ENCODE measurements around the gene RPL13A. TPM values are rescaled to one million over a fixed set of nuclear protein-coding genes. Genes with fewer than 3 reads are reported as not detected.

Gene RPL13A
- total RNA-seq, 2 experiments from 2014 or later, result 3,861 to 3,967 TPM

GRCh38 chr19:49492573-49493405 is 5.4 kb downstream of the RPL13A start:
- H3K9me3 Mint-ChIP-seq (ENCODE audit: low read depth), result no peaks in the 10 kb centered on the region
- DNase-seq (no peak), ATAC-seq (no peak)
- peak overlapping the region; percentile 7 for H3K4me3 Mint-ChIP-seq
- POLR2A ChIA-PET, result interaction anchor here (0.6 to 1.3 kb wide), 4 partner anchors 16 to 513 kb away, joined by 4 to 6 read pairs (median 4); no protein-coding TSS in a partner anchor
- H3K27me3 Mint-ChIP-seq, result no peaks in the 10 kb centered on the region
- peaks cover 66% of the 10 kb centered on the region for H3K36me3 Mint-ChIP-seq (ENCODE audit: low read depth)
- CTCF ChIA-PET, result interaction anchor here (0.8 to 1.6 kb wide), 3 partner anchors 19 to 184 kb away, joined by 3 to 6 read pairs (median 3); partner anchors contain the start of gene FLT3LG
- H3K4me1 Mint-ChIP-seq, result peaks cover 31% of the 10 kb centered on the region
- intact Hi-C loops (cut with DNase I, micrococcal nuclease), result no loop called here
- peak overlapping the region; percentile 73 for H3K27ac Mint-ChIP-seq

- H3K27me3 Mint-ChIP-seq, result no peaks in the 10 kb centered on the region
- DNase-seq (no peak), ATAC-seq (no peak)
- H3K4me1 Mint-ChIP-seq, result peaks cover 44% of the 10 kb centered on the region
- CTCF ChIA-PET, result interaction anchor here (1.0 to 1.5 kb wide), 5 partner anchors 9 to 380 kb away, joined by 3 to 4 read pairs (median 3); partner anchors contain the start of gene PIH1D1
- H3K36me3 Mint-ChIP-seq (ENCODE audit: low read depth), result peaks cover 56% of the 10 kb centered on the region
- intact Hi-C loops (cut with DNase I, micrococcal nuclease), result loop anchor here (1.0 to 5.0 kb wide), 22 partner anchors 9 to 529 kb away; partner anchors contain the start of genes ALDH16A1 (in 2 of the 2), FUZ (in 2 of the 2), RPL13A (in 2 of the 2) and AKT1S1 (in 1 of the 2)
- POLR2A ChIA-PET, result interaction anchor here (0.9 to 2.0 kb wide), 9 partner anchors 9 to 180 kb away, joined by 3 to 12 read pairs (median 6); partner anchors contain the start of genes PIH1D1, PRMT1, RPL13A and RRAS
- H3K9me3 Mint-ChIP-seq (ENCODE audit: low read depth), result no peaks in the 10 kb centered on the region
- H3K4me3 Mint-ChIP-seq, result peak overlapping the region; percentile 93
- H3K27ac Mint-ChIP-seq, result peak overlapping the region; percentile 98
Observed at GRCh38 chr19:49496574-49497008, 9.2 kb downstream of the RPL13A start.

- H3K4me3 Mint-ChIP-seq, result peak overlapping the region; percentile 93
Observed at GRCh38 chr19:49497047-49497788, 9.8 kb downstream of the RPL13A start.

DNA sequence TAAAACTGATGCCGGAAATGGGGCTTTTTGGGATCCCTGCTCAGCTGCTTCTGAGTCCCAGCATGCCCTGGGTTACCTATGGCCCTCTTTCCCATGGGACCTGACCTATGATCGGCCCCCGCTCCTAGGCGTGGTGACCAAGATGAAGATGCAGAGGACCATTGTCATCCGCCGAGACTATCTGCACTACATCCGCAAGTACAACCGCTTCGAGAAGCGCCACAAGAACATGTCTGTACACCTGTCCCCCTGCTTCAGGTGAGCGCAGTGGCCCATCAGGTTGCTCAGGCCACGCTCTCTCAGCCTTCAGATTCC is 10.3 kb downstream of the RPL13A start:
- CTCF ChIA-PET, result interaction anchor here (1.5 kb wide), 1 partner anchor 49 kb away, joined by 6 read pairs; no protein-coding TSS in a partner anchor
- Mint-ChIP-seq H3K27ac (peak overlapping the region; percentile 98), H3K4me1 (peaks cover 47% of the 10 kb centered on the region), H3K4me3 (peak overlapping the region; percentile 93), H3K27me3 (no peaks in the 10 kb centered on the region), H3K9me3 (ENCODE audit: low read depth) (no peaks in the 10 kb centered on the region), H3K36me3 (ENCODE audit: low read depth) (peaks cover 46% of the 10 kb centered on the region)
- POLR2A ChIA-PET, result no interaction called here
- DNase-seq (peak; percentile 32), ATAC-seq (no peak)
- intact Hi-C loops (cut with DNase I, micrococcal nuclease), result loop anchor here (2.0 to 5.0 kb wide), 8 partner anchors 45 to 369 kb away; partner anchors contain the start of genes FUZ (in 2 of the 2), ALDH16A1 (in 1 of the 2), PNKP (in 1 of the 2) and PRMT1 (in 1 of the 2)

More at GRCh38 chr19:49497047-49497788, 9.8 kb downstream of the RPL13A start:
- DNase-seq (peak; percentile 86), ATAC-seq (peak; percentile 5)
- Mint-ChIP-seq H3K4me1 (peaks cover 47% of the 10 kb centered on the region), H3K9me3 (ENCODE audit: low read depth) (no peaks in the 10 kb centered on the region), H3K27me3 (no peaks in the 10 kb centered on the region), H3K27ac (peak overlapping the region; percentile 98), H3K36me3 (ENCODE audit: low read depth) (peaks cover 51% of the 10 kb centered on the region)
- intact Hi-C loops (cut with DNase I, micrococcal nuclease), result loop anchor here (2.0 to 5.0 kb wide), 8 partner anchors 44 to 370 kb away; partner anchors contain the start of genes FUZ (in 2 of the 2), ALDH16A1 (in 1 of the 2), PNKP (in 1 of the 2) and PRMT1 (in 1 of the 2)
- CTCF ChIA-PET, result interaction anchor here (1.5 kb wide), 2 partner anchors 50 to 379 kb away, joined by 3 to 6 read pairs; no protein-coding TSS in a partner anchor
- POLR2A ChIA-PET, result interaction anchor here (0.9 to 2.0 kb wide), 4 partner anchors 37 to 143 kb away, joined by 3 to 12 read pairs (median 7); partner anchors contain the start of genes PIH1D1 and RRAS

DNA sequence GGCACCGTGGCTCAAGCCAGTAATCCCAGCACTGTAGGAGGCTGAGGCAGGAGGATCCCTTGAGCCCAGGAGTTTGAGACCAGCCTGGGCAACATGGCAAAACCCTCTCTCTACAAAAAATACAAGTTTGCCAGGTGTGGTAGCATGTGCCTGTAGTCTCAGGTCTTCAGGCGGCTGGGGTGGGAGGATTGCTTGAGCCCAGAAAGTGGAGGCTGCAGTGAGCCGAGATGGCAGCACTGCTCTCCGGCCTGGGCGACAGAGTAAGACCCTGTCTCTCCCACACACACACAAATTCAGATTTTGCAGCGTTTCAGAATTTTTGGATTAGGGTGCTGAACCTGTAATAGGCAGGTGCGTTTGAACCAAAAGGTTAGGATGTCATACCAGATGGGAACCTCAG is 11.1 kb downstream of the RPL13A start:
- Mint-ChIP-seq H3K36me3 (ENCODE audit: low read depth) (peaks cover 42% of the 10 kb centered on the region), H3K9me3 (ENCODE audit: low read depth) (no peaks in the 10 kb centered on the region), H3K4me1 (peaks cover 48% of the 10 kb centered on the region), H3K4me3 (peak overlapping the region; percentile 93), H3K27ac (peak overlapping the region; percentile 98), H3K27me3 (no peaks in the 10 kb centered on the region)
- ChIA-PET CTCF (interaction anchor here (1.3 to 1.5 kb wide), 3 partner anchors 23 to 56 kb away, joined by 3 to 6 read pairs (median 3); no protein-coding TSS in a partner anchor), POLR2A (no interaction called here)
- intact Hi-C loops (cut with DNase I, micrococcal nuclease), result loop anchor here in 1 of 2 experiments (5.0 kb wide), 1 partner anchor 314 kb away; the partner anchor contains the start of gene FUZ
- ATAC-seq (no peak), DNase-seq (no peak)

- H3K4me3 Mint-ChIP-seq, result peak overlapping the region; percentile 93
- ChIA-PET CTCF (interaction anchor here (0.6 to 1.5 kb wide), 6 partner anchors 9 to 193 kb away, joined by 3 to 5 read pairs (median 3); partner anchors contain the start of gene RCN3), POLR2A (interaction anchor here (0.6 to 1.0 kb wide), 4 partner anchors 28 to 370 kb away, joined by 3 to 4 read pairs (median 4); partner anchors contain the start of gene RCN3)
- H3K9me3 Mint-ChIP-seq (ENCODE audit: low read depth), result no peaks in the 10 kb centered on the region
- peaks cover 42% of the 10 kb centered on the region for H3K36me3 Mint-ChIP-seq (ENCODE audit: low read depth)
- ATAC-seq (no peak), DNase-seq (peak; percentile 53)
- intact Hi-C loops (cut with DNase I, micrococcal nuclease), result loop anchor here in 1 of 2 experiments (1.0 to 5.0 kb wide), 2 partner anchors 92 to 313 kb away; partner anchors contain the start of genes FUZ and PRR12
- H3K4me1 Mint-ChIP-seq, result peaks cover 48% of the 10 kb centered on the region
- peak overlapping the region; percentile 98 for H3K27ac Mint-ChIP-seq
- no peaks in the 10 kb centered on the region for H3K27me3 Mint-ChIP-seq
Observed at GRCh38 chr19:49499030-49499670, 11.7 kb downstream of the RPL13A start.

DNA sequence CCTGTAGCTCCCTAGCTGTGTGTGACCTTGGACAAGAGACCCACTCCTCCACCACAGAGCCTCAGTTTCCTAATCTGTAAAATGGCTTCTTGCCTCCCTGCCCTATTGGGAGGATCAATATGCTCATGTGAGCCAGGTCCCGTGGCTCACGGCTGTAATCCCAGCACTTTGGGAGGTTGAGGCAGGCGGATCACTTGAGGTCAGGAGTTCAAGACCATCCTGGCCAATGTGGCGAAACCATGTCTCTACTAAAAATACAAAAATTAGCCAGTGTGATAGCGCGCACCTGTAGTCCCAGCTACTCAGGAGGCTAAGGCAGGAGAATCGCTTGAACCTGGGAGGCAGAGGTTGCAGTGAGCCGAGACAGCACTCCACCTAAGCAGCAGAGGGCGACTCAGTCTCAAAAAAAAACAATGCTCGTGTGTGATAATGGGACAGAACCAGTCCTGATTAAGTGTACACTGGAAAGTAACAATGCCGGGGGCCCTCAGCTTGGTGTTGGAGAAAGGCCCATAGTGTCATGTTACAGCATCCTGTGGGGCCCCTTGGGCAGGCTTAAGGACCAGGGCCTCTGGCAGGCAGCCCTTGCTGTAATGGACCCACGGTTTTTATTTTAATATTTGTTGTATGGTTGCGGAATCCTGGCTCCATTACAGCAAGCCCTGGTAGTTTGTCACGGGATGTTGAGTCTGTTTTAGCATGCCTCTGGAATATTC is 15.6 kb downstream of the RPL13A start:
- POLR2A ChIA-PET, result interaction anchor here (0.6 to 1.7 kb wide), 4 partner anchors 41 to 447 kb away, joined by 3 to 8 read pairs (median 4); partner anchors contain the start of gene PRMT1
- Mint-ChIP-seq H3K36me3 (ENCODE audit: low read depth) (peaks cover 25% of the 10 kb centered on the region), H3K27me3 (no peaks in the 10 kb centered on the region), H3K27ac (no peak overlapping the region), H3K4me3 (no peak overlapping the region), H3K9me3 (ENCODE audit: low read depth) (no peaks in the 10 kb centered on the region), H3K4me1 (peaks cover 44% of the 10 kb centered on the region)
- CTCF ChIA-PET, result interaction anchor here (0.7 to 7.3 kb wide), 17 partner anchors 15 to 341 kb away, joined by 3 to 63 read pairs (median 5); partner anchors contain the start of gene ALDH16A1
- DNase-seq (peak; percentile 65), ATAC-seq (peak; percentile 28)
- intact Hi-C loops (cut with DNase I, micrococcal nuclease), result loop anchor here in 1 of 2 experiments (1.0 kb wide), 1 partner anchor 177 kb away; no protein-coding TSS in a partner anchor

DNA sequence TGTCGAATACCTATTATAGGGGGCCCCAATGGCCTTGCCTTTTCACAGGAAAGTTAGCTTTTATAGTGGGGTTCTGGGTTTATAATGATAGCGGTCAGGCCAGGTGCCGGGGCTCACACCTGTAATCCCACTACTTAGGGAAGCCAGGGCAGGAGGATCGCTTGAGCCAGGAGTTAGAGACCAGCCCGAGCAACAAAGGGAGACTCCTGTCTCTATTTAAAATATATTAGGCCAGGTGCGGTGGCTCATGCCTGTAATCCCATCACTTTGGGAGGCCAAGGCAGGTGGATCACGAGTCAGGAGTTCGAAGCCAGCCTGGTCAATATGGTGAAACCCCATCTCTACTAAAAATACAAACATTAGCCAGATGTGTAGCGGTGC is 16.2 kb downstream of the RPL13A start:
- no peak for ATAC-seq
- H3K27ac Mint-ChIP-seq, result no peak overlapping the region
- CTCF ChIA-PET, result interaction anchor here (0.7 to 7.3 kb wide), 13 partner anchors 14 to 340 kb away, joined by 3 to 63 read pairs (median 6); partner anchors contain the start of gene ALDH16A1

GRCh38 chr19:49506575-49507105 is 19.2 kb downstream of the RPL13A start:
- intact Hi-C loops (cut with DNase I, micrococcal nuclease), result loop anchor here (1.0 to 2.0 kb wide), 4 partner anchors 20 to 166 kb away; no protein-coding TSS in a partner anchor
- ATAC-seq (peak; percentile 86), DNase-seq (peak; percentile 88)
- Mint-ChIP-seq H3K4me3 (no peak overlapping the region), H3K9me3 (ENCODE audit: low read depth) (no peaks in the 10 kb centered on the region), H3K27me3 (no peaks in the 10 kb centered on the region), H3K4me1 (peaks cover 20% of the 10 kb centered on the region), H3K36me3 (ENCODE audit: low read depth) (no peaks in the 10 kb centered on the region), H3K27ac (no peak overlapping the region)
- CTCF ChIA-PET, result interaction anchor here (0.5 to 8.3 kb wide), 20 partner anchors 8 to 224 kb away, joined by 3 to 135 read pairs (median 5); partner anchors contain the start of genes ADM5, NOSIP, PRMT1 and RCN3
- POLR2A ChIA-PET, result no interaction called here

More for the DNA sequence above, 16.2 kb downstream of the RPL13A start:
- Mint-ChIP-seq H3K36me3 (ENCODE audit: low read depth) (peaks cover 20% of the 10 kb centered on the region), H3K4me1 (peaks cover 43% of the 10 kb centered on the region), H3K4me3 (no peak overlapping the region), H3K9me3 (ENCODE audit: low read depth) (no peaks in the 10 kb centered on the region), H3K27me3 (no peaks in the 10 kb centered on the region)
- DNase-seq, result no peak
- POLR2A ChIA-PET, result interaction anchor here (0.6 to 1.7 kb wide), 3 partner anchors 65 to 447 kb away, joined by 3 to 8 read pairs (median 4); partner anchors contain the start of gene PRMT1
- intact Hi-C loops (cut with DNase I, micrococcal nuclease), result loop anchor here in 1 of 2 experiments (1.0 kb wide), 1 partner anchor 177 kb away; no protein-coding TSS in a partner anchor
